PFSK-1 (cell line): ENCODE measurements around the gene LANCL2.

Experiments used
- FOXP2 ChIP-seq: optimal IDR thresholded peaks from 2 replicates; pipeline ENCODE3; 2011; ENCODE audit warnings: borderline replicate concordance, control low read depth, inconsistent platforms; ENCODE audit not compliant: insufficient read depth; ENCODE audit errors: extremely low read length, extremely low read depth
- POLR2AphosphoS5 ChIP-seq: IDR thresholded peaks from 2 replicates; pipeline ENCODE4 v1.6.1; 2012; ENCODE audit warnings: low read depth, mild to moderate bottlenecking, control low read depth, low read length, moderate library complexity
- REST ChIP-seq, 2 experiments: IDR thresholded peaks; 2 replicates each; pipeline versions ENCODE4 v1.6.1 to v1.8.0; 2011 to 2012; ENCODE audit warnings: low read depth in 2 of 2, low read length in 2 of 2, control low read depth in 1 of 2, inconsistent platforms in 1 of 2, mild to moderate bottlenecking in 1 of 2, moderate library complexity in 1 of 2; ENCODE audit not compliant: insufficient read depth in 1 of 2
- SIN3A ChIP-seq: IDR thresholded peaks from 2 replicates; pipeline ENCODE4 v1.6.1; 2012; ENCODE audit warnings: mild to moderate bottlenecking, low read length, moderate library complexity, borderline replicate concordance; ENCODE audit not compliant: insufficient read depth
- TAF1 ChIP-seq: IDR thresholded peaks from 2 replicates; pipeline ENCODE4 v1.6.1; 2012; ENCODE audit warnings: low read length, control low read depth, borderline replicate concordance; ENCODE audit not compliant: insufficient read depth

The LANCL2 gene

GRCh38 chr7:55405856-55406541, 40.9 kb downstream of the LANCL2 start:
- no peak for TF ChIP-seq REST (IDR thresholded peaks at IDR 0.05; ENCODE audit: insufficient read depth in 1 of 2, low read depth in 2 of 2, low read length in 2 of 2)
- no peak for TF ChIP-seq POLR2AphosphoS5
- TF ChIP-seq TAF1 = no peak
- TF ChIP-seq FOXP2 = no peak
- TF ChIP-seq SIN3A = no peak

- TF ChIP-seq TAF1 (no peak), FOXP2 (no peak), POLR2AphosphoS5 (no peak), SIN3A (no peak), REST (IDR thresholded peaks at IDR 0.05; ENCODE audit: insufficient read depth in 1 of 2, low read depth in 2 of 2, low read length in 2 of 2) (no peak)
These were observed 44.5 kb downstream of the LANCL2 start for GRCh38 chr7:55409482-55410225.

GRCh38 chr7:55410667-55411239, 45.6 kb downstream of the LANCL2 start:
- TF ChIP-seq POLR2AphosphoS5 (no peak), TAF1 (no peak), FOXP2 (no peak), SIN3A (no peak), REST (IDR thresholded peaks at IDR 0.05; ENCODE audit: insufficient read depth in 1 of 2, low read depth in 2 of 2, low read length in 2 of 2) (no peak)

- no peak for TF ChIP-seq FOXP2
- no peak for TF ChIP-seq SIN3A
- TF ChIP-seq POLR2AphosphoS5 = no peak
- TF ChIP-seq REST (IDR thresholded peaks at IDR 0.05; ENCODE audit: insufficient read depth in 1 of 2, low read depth in 2 of 2, low read length in 2 of 2) = no peak
- TF ChIP-seq TAF1 = no peak
These were observed 46.7 kb downstream of the LANCL2 start for GRCh38 chr7:55411844-55412243.
